H9 (cell line): ENCODE data around the gene RGS8. TPM values are rescaled to one million over a fixed set of nuclear protein-coding genes. Genes with fewer than 3 reads are reported as not detected.

Experiments
- DNase-seq: peaks from one replicate; pipeline ENCODE4 v3.0.0-alpha.2; 2017
- H2AFZ ChIP-seq: one replicate; pipeline ENCODE4 v1.6.1; 2013; ENCODE audit warnings: mild to moderate bottlenecking, low read length, control low read depth, moderate library complexity
- H2AK5ac ChIP-seq: 2 replicates; pipeline ENCODE4 v1.6.1; 2013; ENCODE audit warnings: low read length, control low read depth, mixed read lengths; ENCODE audit not compliant: insufficient read length
- H2BK120ac ChIP-seq: one replicate; pipeline ENCODE4 v1.6.1; 2013; ENCODE audit warnings: low read depth, mild to moderate bottlenecking, low read length, control low read depth, inconsistent platforms; ENCODE audit not compliant: poor library complexity, severe bottlenecking
- H2BK12ac ChIP-seq: 2 replicates; pipeline ENCODE4 v1.6.1; 2013; ENCODE audit warnings: low read length, control low read depth, mixed read lengths, low read depth; ENCODE audit not compliant: insufficient read length
- H2BK15ac ChIP-seq: 2 replicates; pipeline ENCODE4 v1.6.1; 2013; ENCODE audit warnings: low read depth, low read length, control low read depth
- H2BK20ac ChIP-seq: one replicate; pipeline ENCODE4 v1.6.1; 2013; ENCODE audit warnings: low read depth, mild to moderate bottlenecking, low read length, control low read depth, inconsistent platforms; ENCODE audit not compliant: poor library complexity, severe bottlenecking
- H2BK5ac ChIP-seq: 2 replicates; pipeline ENCODE4 v1.6.1; 2013; ENCODE audit warnings: low read length, control low read depth, mixed read lengths; ENCODE audit not compliant: insufficient read length
- H3K14ac ChIP-seq: 2 replicates; pipeline ENCODE4 v1.6.1; 2013; ENCODE audit warnings: low read length, control low read depth; ENCODE audit not compliant: insufficient read depth
- H3K18ac ChIP-seq: 2 replicates; pipeline ENCODE4 v1.6.1; 2013; ENCODE audit warnings: low read depth, mild to moderate bottlenecking, mixed read lengths, low read length, control low read depth; ENCODE audit not compliant: insufficient read length
- H3K23ac ChIP-seq: 2 replicates; pipeline ENCODE4 v1.6.1; 2013; ENCODE audit warnings: low read length, control low read depth, mixed read lengths, low read depth; ENCODE audit not compliant: insufficient read length
- H3K23me2 ChIP-seq: 2 replicates; pipeline ENCODE4 v1.6.1; 2013; ENCODE audit warnings: low read depth, mild to moderate bottlenecking, mixed read lengths, low read length, control low read depth; ENCODE audit not compliant: insufficient read length, poor library complexity, severe bottlenecking
- H3K27ac ChIP-seq: 2 replicates; pipeline ENCODE4 v1.5.1; 2013; ENCODE audit warnings: low read length, control low read depth, mixed read lengths, low read depth; ENCODE audit not compliant: insufficient read length
- H3K27me3 ChIP-seq: 2 replicates; pipeline ENCODE4 v1.6.1; 2013; ENCODE audit warnings: low read length, control low read depth, inconsistent platforms; ENCODE audit not compliant: insufficient read depth
- H3K4ac ChIP-seq: 2 replicates; pipeline ENCODE4 v1.6.1; 2013; ENCODE audit warnings: low read depth, mild to moderate bottlenecking, control low read depth, inconsistent platforms, low read length, moderate library complexity
- H3K4me1 ChIP-seq: 2 replicates; pipeline ENCODE4 v1.6.1; 2013; ENCODE audit warnings: low read length, control low read depth, inconsistent platforms; ENCODE audit not compliant: insufficient read depth
- H3K4me2 ChIP-seq: 2 replicates; pipeline ENCODE4 v1.6.1; 2013; ENCODE audit warnings: low read length, control low read depth, mixed read lengths; ENCODE audit not compliant: insufficient read length, insufficient read depth
- H3K56ac ChIP-seq: 2 replicates; pipeline ENCODE4 v1.6.1; 2013; ENCODE audit warnings: low read depth, mild to moderate bottlenecking, mixed read lengths, low read length, control low read depth; ENCODE audit not compliant: insufficient read length
- H3K79me1 ChIP-seq: 2 replicates; pipeline ENCODE4 v1.6.1; 2013; ENCODE audit warnings: low read depth, mild to moderate bottlenecking, moderate library complexity, low read length, control low read depth, inconsistent platforms; ENCODE audit not compliant: insufficient read depth, poor library complexity, severe bottlenecking
- H3K79me2 ChIP-seq: 2 replicates; pipeline ENCODE4 v1.6.1; 2013; ENCODE audit warnings: low read length, control low read depth, inconsistent platforms; ENCODE audit not compliant: insufficient read depth
- H3K9ac ChIP-seq: 2 replicates; pipeline ENCODE4 v1.6.1; 2013; ENCODE audit warnings: low read length, control low read depth, mixed read lengths; ENCODE audit not compliant: insufficient read length; ENCODE audit errors: extremely low read depth
- H3K9me3 ChIP-seq: one replicate; pipeline ENCODE4 v1.6.1; 2013; ENCODE audit warnings: low read depth, low read length, inconsistent platforms; ENCODE audit not compliant: control insufficient read depth
- H3T11ph ChIP-seq: one replicate; pipeline ENCODE4 v1.6.1; 2013; ENCODE audit warnings: mild to moderate bottlenecking, low read length, control low read depth, inconsistent platforms
- H4K20me1 ChIP-seq: one replicate; pipeline ENCODE4 v1.6.1; 2013; ENCODE audit not compliant: control insufficient read depth, insufficient read length, insufficient read depth
- H4K5ac ChIP-seq: 2 replicates; pipeline ENCODE4 v1.6.1; 2013; ENCODE audit warnings: low read depth, mild to moderate bottlenecking, mixed read lengths, low read length, control low read depth; ENCODE audit not compliant: insufficient read length
- H4K8ac ChIP-seq: replicated peaks from 2 replicates; pipeline ENCODE4 v1.6.1; 2013; ENCODE audit warnings: low read length, control low read depth, mixed read lengths, low read depth; ENCODE audit not compliant: insufficient read length
- H4K91ac ChIP-seq: 2 replicates; pipeline ENCODE4 v1.6.1; 2013; ENCODE audit warnings: low read depth, mild to moderate bottlenecking, moderate library complexity, mixed read lengths, low read length, control low read depth; ENCODE audit not compliant: insufficient read length
- H3K27ac Mint-ChIP-seq, 3 experiments: 2 replicates in 2 of 3; 3 replicates in 1 of 3; pipeline ENCODE4 v1.8.0; 2020 to 2021; ENCODE audit warnings: mixed read lengths in 3 of 3, mild to moderate bottlenecking in 1 of 3, moderate library complexity in 1 of 3
- H3K27me3 Mint-ChIP-seq: 2 replicates; pipeline ENCODE4 v1.8.0; 2021; ENCODE audit warnings: low read depth, mild to moderate bottlenecking, moderate library complexity, mixed read lengths
- H3K36me3 Mint-ChIP-seq, 3 experiments: 2 replicates in 2 of 3; 3 replicates in 1 of 3; pipeline ENCODE4 v1.8.0; 2020 to 2021; ENCODE audit warnings: low read depth in 3 of 3, mixed read lengths in 3 of 3; ENCODE audit not compliant: insufficient read depth in 1 of 3
- H3K4me1 Mint-ChIP-seq, 2 experiments: 2 replicates each; pipeline ENCODE4 v1.8.0; 2020; ENCODE audit warnings: mixed read lengths in 2 of 2
- H3K4me3 Mint-ChIP-seq, 2 experiments: 2 replicates in 1 of 2; 3 replicates in 1 of 2; pipeline ENCODE4 v1.8.0; 2020 to 2021; ENCODE audit warnings: mild to moderate bottlenecking in 2 of 2, mixed read lengths in 2 of 2, moderate library complexity in 1 of 2
- H3K9me3 Mint-ChIP-seq, 2 experiments: 2 replicates in 1 of 2; 3 replicates in 1 of 2; pipeline ENCODE4 v1.8.0; 2020; ENCODE audit warnings: mild to moderate bottlenecking in 2 of 2, mixed read lengths in 2 of 2, moderate library complexity in 1 of 2
- WGBS: extraction: QIAGEN DNeasy Blood & Tissue Kit; methylation state at CpG from one replicate; pipeline ENCODE4 v1.1.7; 2013; ENCODE audit warnings: missing lambda C conversion rate, low lambda C conversion rate, mixed read lengths; ENCODE audit not compliant: insufficient read length; ENCODE audit errors: extremely low coverage; 5-methylcytosine and 5-hydroxymethylcytosine counted together
- total RNA-seq: library from RNA; stranded (reverse); gene quantifications from 2 replicates; pipeline ENCODE4 v1.2.1, GENCODE V29; 2021
- TF ChIP-seq, protein P1 (sequence below): fragments of 200-600 bp; sonication (generic); conservative IDR thresholded peaks from 3 replicates; pipeline ENCODE4 v1.8.0; 2021; ENCODE audit warnings: antibody characterized with exemption, mild to moderate bottlenecking

Gene RGS8
- total RNA-seq, 1 experiment from 2014 or later, result not detected

DNA sequence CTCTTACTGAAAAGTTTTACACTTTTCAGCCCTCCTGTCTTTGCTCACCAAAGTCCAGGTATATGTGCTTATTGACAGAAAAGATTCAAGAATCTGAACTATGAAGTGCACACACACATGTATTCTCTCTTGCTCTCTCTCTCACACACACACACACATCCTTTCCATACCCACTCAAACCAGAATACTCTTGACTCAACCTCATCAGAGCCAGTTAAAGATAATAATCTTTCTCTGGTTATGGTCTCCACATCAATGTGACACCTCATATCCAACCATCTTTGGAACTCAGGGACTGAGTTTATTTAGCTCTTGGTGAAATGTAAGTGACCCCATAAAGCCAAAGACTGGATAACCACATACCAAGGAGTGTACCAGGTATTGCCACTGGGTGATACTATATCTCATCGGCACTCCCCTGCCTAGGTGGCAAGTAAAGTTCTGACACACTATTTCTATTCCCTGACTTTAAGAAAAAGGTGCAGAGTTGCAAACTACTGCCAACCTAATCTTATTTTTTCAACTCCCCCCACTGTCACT lies 24.9 kb upstream of the RGS8 start:
- Histone ChIP-seq H2BK120ac (no peak overlapping the region), H3K79me1 (no peaks in the 10 kb centered on the region), H3K23me2 (no peaks in the 10 kb centered on the region), H3K27me3 (no peaks in the 10 kb centered on the region), H2BK15ac (no peak overlapping the region), H3K23ac (no peak overlapping the region), H3K18ac (no peak overlapping the region), H4K91ac (no peak overlapping the region), H4K5ac (no peak overlapping the region), H3K56ac (no peak overlapping the region), H2BK12ac (no peak overlapping the region), H4K20me1 (no peaks in the 10 kb centered on the region), H3K27ac (no peak overlapping the region), H3K14ac (no peak overlapping the region), H2BK5ac (no peak overlapping the region), H3K9me3 (no peaks in the 10 kb centered on the region), H3K4me2 (no peak overlapping the region), H4K8ac (no peak overlapping the region), H3K79me2 (no peaks in the 10 kb centered on the region), H2AK5ac (no peak overlapping the region), H3K4me1 (no peaks in the 10 kb centered on the region), H2AFZ (no peak overlapping the region), H2BK20ac (no peak overlapping the region), H3K9ac (no peak overlapping the region), H3T11ph (no peak overlapping the region), H3K4ac (no peak overlapping the region)
- no peaks in the 10 kb centered on the region; a peak in 1 of 7 replicates for H3K36me3 Mint-ChIP-seq
- H3K27ac Mint-ChIP-seq, result no peak overlapping the region
- no CpG with 5 or more reads among the region's 1 CpG for WGBS
- no peaks in the 10 kb centered on the region; a peak in 1 of 5 replicates for H3K9me3 Mint-ChIP-seq
- DNase-seq, result no peak
- TF ChIP-seq, protein P1, sequence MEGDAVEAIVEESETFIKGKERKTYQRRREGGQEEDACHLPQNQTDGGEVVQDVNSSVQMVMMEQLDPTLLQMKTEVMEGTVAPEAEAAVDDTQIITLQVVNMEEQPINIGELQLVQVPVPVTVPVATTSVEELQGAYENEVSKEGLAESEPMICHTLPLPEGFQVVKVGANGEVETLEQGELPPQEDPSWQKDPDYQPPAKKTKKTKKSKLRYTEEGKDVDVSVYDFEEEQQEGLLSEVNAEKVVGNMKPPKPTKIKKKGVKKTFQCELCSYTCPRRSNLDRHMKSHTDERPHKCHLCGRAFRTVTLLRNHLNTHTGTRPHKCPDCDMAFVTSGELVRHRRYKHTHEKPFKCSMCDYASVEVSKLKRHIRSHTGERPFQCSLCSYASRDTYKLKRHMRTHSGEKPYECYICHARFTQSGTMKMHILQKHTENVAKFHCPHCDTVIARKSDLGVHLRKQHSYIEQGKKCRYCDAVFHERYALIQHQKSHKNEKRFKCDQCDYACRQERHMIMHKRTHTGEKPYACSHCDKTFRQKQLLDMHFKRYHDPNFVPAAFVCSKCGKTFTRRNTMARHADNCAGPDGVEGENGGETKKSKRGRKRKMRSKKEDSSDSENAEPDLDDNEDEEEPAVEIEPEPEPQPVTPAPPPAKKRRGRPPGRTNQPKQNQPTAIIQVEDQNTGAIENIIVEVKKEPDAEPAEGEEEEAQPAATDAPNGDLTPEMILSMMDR, result no peak
- no peak overlapping the region for H3K4me3 Mint-ChIP-seq
- H3K4me1 Mint-ChIP-seq, result peaks cover 4 to 7% of the 10 kb centered on the region in 2 experiments
- peaks cover 4% of the 10 kb centered on the region for H3K27me3 Mint-ChIP-seq
